GM18951 (cell line): ENCODE measurements around the gene TIPIN.
"Not testable (repeated sequence)": the region's sequence is repeated elsewhere in the genome, so short reads cannot be mapped to it uniquely, and the experiment has no call there.

Experiments used
- POLR2A ChIP-seq: IDR thresholded peaks from 4 replicates; pipeline ENCODE4 v1.6.1; 2011; ENCODE audit warnings: mild to moderate bottlenecking; ENCODE audit not compliant: insufficient read length, insufficient read depth; ENCODE audit errors: extremely low read depth
- in situ Hi-C: fragments of 300-500 bp; cut with MboI; formaldehyde crosslinking; loops from one replicate; pipeline ENCODE4 v1.12.0; 2022; ENCODE audit warnings: low sequenced_read_pairs, mixed read lengths, inconsistent platforms; ENCODE audit not compliant: unreplicated experiment

TIPIN gene

GRCh38 chr15:66362776-66363175, 6.3 kb upstream of the TIPIN start:
- in situ Hi-C loops = no loop called here
- no peak for TF ChIP-seq POLR2A

DNA sequence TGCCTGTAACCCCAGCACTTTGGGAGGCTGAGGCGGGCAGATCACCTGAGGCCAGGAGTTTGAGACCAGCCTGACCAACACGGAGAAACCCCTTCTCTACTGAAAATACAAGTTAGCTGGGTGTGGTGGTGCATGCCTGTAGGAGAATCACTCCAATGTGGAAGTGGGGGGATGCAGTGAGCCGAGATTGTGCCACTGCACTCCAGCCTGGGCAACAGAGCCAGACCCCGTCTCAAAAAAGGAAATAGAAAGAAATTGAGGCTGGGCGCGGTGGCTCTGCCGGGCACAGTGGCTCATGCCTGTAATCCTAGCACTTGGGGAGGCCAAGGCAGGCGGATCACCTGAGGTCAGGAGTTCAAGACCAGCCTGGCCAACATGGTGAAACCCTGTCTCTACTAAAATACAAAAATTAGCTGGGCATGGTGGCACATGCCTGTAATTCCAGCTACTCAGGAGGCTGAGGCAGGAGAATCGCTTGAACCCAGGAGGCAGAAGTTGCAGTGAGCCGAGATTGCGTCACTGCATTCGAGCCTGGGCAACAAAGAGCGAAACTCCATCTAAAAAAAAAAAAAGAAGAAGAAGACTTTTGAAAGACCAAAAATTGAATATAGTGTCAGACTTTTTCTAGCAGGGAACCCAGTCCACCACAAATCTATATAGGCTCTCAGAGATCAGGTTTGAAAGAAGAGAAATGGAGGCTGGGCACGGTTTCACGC, 5.4 kb upstream of the TIPIN start:
- in situ Hi-C loops = not testable (repeated sequence)

- TF ChIP-seq POLR2A = no peak
- in situ Hi-C loops = no loop called here
Observed at GRCh38 chr15:66359740-66360139, 3.3 kb upstream of the TIPIN start.

DNA sequence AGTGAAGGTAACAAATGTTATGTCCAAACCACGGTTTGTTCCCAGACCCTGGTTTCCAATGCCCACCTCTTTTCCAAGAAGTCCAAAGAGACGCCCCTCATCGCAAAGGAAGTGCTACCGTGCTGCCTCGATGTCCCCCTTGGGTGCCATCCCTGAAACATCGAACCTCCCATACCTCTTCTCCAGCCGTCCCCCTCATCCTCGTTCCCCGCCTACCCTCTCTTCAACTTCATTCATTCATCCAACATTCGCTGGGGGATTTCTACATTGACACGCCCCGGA, 467 bp downstream of the TIPIN start:
- in situ Hi-C loops = no loop called here
- no peak for TF ChIP-seq POLR2A

DNA sequence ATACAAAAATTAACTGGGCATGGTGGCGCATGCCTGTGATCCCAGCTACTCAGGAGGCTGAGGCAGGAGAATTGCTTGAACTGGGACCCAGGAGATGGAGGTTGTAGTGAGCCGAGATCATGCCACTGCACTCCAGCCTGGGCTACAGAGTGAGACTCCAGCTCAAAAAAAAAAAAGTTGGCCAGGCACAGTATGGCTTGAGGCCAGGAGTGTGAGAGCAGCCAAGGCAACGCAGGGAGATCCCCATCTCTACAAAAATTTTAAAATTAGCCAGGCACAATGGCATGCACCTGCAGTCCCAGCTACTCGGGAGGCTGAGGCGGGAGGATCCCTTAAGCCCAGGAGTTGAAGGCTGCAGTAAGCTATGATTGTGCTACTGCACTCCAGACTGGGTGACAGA, 8.0 kb downstream of the TIPIN start:
- in situ Hi-C loops = not testable (repeated sequence)

DNA sequence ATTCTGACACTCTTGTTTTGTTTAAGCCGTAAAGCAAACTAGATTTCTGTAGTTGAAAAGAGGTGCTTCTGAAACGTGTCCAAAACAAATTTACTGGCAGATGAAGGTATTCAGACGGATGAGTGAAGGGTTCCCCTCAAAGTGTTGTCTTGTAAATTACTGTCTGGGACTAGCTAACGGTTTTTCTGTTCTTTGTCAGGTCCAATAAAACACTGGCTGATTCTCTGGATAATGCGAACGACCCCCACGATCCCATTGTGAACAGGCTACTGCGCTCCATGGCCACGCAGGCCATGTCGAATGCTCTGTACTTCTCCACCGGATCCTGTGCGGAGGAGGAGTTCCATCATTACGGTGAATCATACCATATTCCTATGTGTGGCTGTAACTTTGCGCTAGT, 27.7 kb downstream of the TIPIN start:
- in situ Hi-C loops = no loop called here

DNA sequence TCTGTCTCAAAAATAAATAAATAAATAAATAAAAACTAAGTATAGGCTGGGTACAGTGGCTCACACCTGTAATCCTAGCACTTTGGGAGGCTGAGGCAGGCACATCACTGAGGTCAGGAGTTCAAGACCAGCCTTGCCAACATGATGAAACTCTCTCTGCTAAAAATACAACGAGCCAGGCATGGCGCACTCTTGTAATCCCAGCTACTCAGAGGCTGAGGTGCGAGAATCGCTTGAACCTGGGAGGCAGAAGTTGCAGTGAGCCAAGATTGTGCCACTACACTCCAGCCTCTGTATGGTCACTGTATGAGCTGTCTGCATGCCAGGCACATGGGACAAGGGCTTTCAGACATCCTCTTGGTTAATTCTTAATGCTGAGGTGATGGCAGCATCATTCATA, 28.7 kb downstream of the TIPIN start:
- in situ Hi-C loops = no loop called here

More for the DNA sequence above, 27.7 kb downstream of the TIPIN start:
- no peak for TF ChIP-seq POLR2A

GRCh38 chr15:66326051-66326450, 30.4 kb downstream of the TIPIN start:
- in situ Hi-C loops = no loop called here
- TF ChIP-seq POLR2A = no peak

More for the DNA sequence above, 28.7 kb downstream of the TIPIN start:
- TF ChIP-seq POLR2A = no peak

- TF ChIP-seq POLR2A = no peak
- in situ Hi-C loops = no loop called here
Observed at GRCh38 chr15:66323312-66323928, 33.1 kb downstream of the TIPIN start.

- TF ChIP-seq POLR2A = no peak
- in situ Hi-C loops = no loop called here
Observed at GRCh38 chr15:66312144-66312543, 44.3 kb downstream of the TIPIN start.

- in situ Hi-C loops = no loop called here
- TF ChIP-seq POLR2A = no peak
Observed at GRCh38 chr15:66310786-66311185, 45.7 kb downstream of the TIPIN start.

DNA sequence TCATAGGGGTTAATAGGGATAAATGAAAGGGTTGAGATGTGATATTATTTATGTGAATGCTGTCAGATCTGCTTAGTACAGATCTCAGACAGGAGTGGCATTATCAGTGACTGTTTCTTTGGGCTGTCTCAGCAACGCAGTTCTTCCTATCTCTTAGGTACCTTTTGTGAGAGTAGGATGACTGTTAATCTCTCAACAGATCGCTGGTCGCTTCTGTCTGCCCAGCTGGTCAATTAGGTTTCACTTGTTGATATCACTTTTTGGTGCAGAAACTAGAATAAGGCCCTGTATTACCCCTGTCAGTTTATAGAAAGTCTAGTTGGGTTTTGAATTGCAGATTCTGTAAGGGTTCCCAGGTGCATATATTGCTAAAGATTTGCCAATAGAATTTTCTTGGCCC, 46.7 kb downstream of the TIPIN start:
- TF ChIP-seq POLR2A = no peak
- in situ Hi-C loops = no loop called here

- in situ Hi-C loops = no loop called here
- no peak for TF ChIP-seq POLR2A
Observed at GRCh38 chr15:66308531-66308930, 48.0 kb downstream of the TIPIN start.

DNA sequence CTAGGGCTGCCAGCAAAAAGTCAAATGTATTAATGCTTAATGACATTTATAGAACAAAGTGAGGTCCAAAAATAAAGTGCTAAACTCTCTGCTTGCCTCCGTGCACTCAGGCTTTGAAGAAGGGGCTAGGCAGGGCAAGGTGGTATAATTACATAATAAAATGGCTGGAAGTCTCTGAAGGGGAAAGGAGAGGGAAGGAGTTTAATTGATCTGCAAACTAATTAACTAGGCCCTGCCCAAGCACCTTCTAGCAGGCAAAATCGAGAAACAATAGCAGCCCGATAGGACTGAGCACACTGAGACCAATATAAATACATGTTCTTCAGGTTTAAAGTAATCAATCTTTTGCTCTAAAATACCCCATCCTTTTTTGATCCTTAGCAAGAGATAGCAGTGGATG, 50.1 kb downstream of the TIPIN start:
- no peak for TF ChIP-seq POLR2A
- in situ Hi-C loops = no loop called here

DNA sequence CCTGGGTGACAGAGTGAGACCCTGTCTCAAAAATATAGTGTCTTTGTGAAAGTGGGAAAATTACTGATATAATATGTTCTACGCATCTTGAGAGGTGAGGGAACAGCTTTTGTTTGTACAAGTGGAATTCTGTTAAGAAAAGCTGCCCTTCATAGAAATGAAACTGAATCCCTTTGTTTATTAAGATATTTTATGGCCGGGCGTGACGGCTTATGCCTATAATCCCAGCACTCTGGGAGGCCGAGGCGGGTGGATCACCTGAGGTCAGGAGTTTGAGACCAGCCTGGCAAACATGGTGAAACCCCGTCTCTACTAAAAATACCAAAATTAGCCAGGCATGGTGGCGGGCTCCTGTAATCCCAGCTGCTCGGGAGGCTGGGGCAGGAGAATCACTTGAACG, 52.1 kb downstream of the TIPIN start:
- in situ Hi-C loops = not testable (repeated sequence)
